Endothelial cell (in vitro differentiated cells): ENCODE data around the gene SGCG. TPM values are rescaled to one million over a fixed set of nuclear protein-coding genes. Genes with fewer than 3 reads are reported as not detected.
"Not testable (repeated sequence)": the region's sequence is repeated elsewhere in the genome, so short reads cannot be mapped to it uniquely, and the experiment has no call there.

Source experiments
- DNase-seq: peaks from one replicate; pipeline ENCODE4 v3.0.0; 2021; ENCODE audit warnings: low spot score
- H3K27ac Mint-ChIP-seq: one replicate; pipeline ENCODE4 v1.8.0; 2021; ENCODE audit warnings: mixed read lengths, inconsistent platforms; ENCODE audit not compliant: unreplicated experiment
- H3K27me3 Mint-ChIP-seq: one replicate; pipeline ENCODE4 v1.8.0; 2021; ENCODE audit warnings: mild to moderate bottlenecking, moderate library complexity, mixed read lengths, inconsistent platforms; ENCODE audit not compliant: unreplicated experiment
- H3K36me3 Mint-ChIP-seq: one replicate; pipeline ENCODE4 v1.8.0; 2021; ENCODE audit warnings: mild to moderate bottlenecking, low read depth, mixed read lengths, inconsistent platforms; ENCODE audit not compliant: unreplicated experiment
- H3K4me1 Mint-ChIP-seq: one replicate; pipeline ENCODE4 v1.8.0; 2021; ENCODE audit warnings: mild to moderate bottlenecking, mixed read lengths, inconsistent platforms; ENCODE audit not compliant: unreplicated experiment
- H3K4me3 Mint-ChIP-seq: one replicate; pipeline ENCODE4 v1.8.0; 2021; ENCODE audit warnings: mild to moderate bottlenecking, mixed read lengths, inconsistent platforms; ENCODE audit not compliant: unreplicated experiment
- H3K9me3 Mint-ChIP-seq: one replicate; pipeline ENCODE4 v1.8.0; 2021; ENCODE audit warnings: mixed read lengths, inconsistent platforms; ENCODE audit not compliant: unreplicated experiment
- CTCF ChIP-seq: fragments of 200-600 bp; sonication (generic); IDR thresholded peaks from one replicate; pipeline ENCODE4 v1.5.0; 2021; ENCODE audit warnings: antibody characterized with exemption; ENCODE audit not compliant: unreplicated experiment
- long read RNA-seq: library from polyadenylated mRNA; unstranded; transcript quantifications from one replicate; pipeline ENCODE4 v2.0.0, GENCODE V29; 2020; ENCODE audit not compliant: unreplicated experiment
- total RNA-seq: library from RNA; stranded (reverse); fragmentation: NEBNext Ultra II Directional; extraction: Animal tissue kit (Norgen Biotek cat#: 25700); gene quantifications from one replicate; pipeline ENCODE4 v1.2.1, GENCODE V29; 2021; ENCODE audit not compliant: unreplicated experiment

Gene SGCG
- total RNA-seq = 0.59 TPM
- long read RNA-seq, partial matches to known transcripts = 0 of 2 reads
- long read RNA-seq, other reads (novel, unspliced or antisense) = 2 of 2 reads

- H3K36me3 Mint-ChIP-seq = no peaks in the 10 kb centered on the region
- peaks cover 10% of the 10 kb centered on the region for H3K4me1 Mint-ChIP-seq
- no peaks in the 10 kb centered on the region for H3K9me3 Mint-ChIP-seq
- TF ChIP-seq CTCF = no peak
- H3K4me3 Mint-ChIP-seq = no peak within 1 kb of the TSS
- H3K27me3 Mint-ChIP-seq = peaks cover 3% of the 10 kb centered on the region
- DNase-seq = no peak
- H3K27ac Mint-ChIP-seq = no peak within 1 kb of the TSS
These were observed at the start of gene SGCG for GRCh38 chr13:23180711-23181110. Gene SGCG (plus strand): TSS chr13:23180979. CDS start chr13:23203695, 22,716 bp downstream.

- H3K36me3 Mint-ChIP-seq = no peaks in the 10 kb centered on the region
- TF ChIP-seq CTCF = no peak
- H3K27me3 Mint-ChIP-seq = no peaks in the 10 kb centered on the region
- H3K9me3 Mint-ChIP-seq = no peaks in the 10 kb centered on the region
- H3K27ac Mint-ChIP-seq = no peak overlapping the region
- no peak for DNase-seq
- H3K4me1 Mint-ChIP-seq = no peaks in the 10 kb centered on the region
- no peak overlapping the region for H3K4me3 Mint-ChIP-seq
These were observed 46.2 kb upstream of the SGCG start for GRCh38 chr13:23134542-23134941.

- Mint-ChIP-seq H3K27ac (no peak overlapping the region), H3K27me3 (peaks cover 2% of the 10 kb centered on the region), H3K36me3 (no peaks in the 10 kb centered on the region), H3K4me1 (no peaks in the 10 kb centered on the region), H3K4me3 (no peak overlapping the region), H3K9me3 (no peaks in the 10 kb centered on the region)
- no peak for DNase-seq
- no peak for TF ChIP-seq CTCF
These were observed 40.3 kb upstream of the SGCG start for GRCh38 chr13:23140492-23140891.

- Mint-ChIP-seq H3K9me3 (no peaks in the 10 kb centered on the region), H3K27me3 (peaks cover 2% of the 10 kb centered on the region), H3K4me1 (no peaks in the 10 kb centered on the region), H3K4me3 (no peak overlapping the region), H3K36me3 (no peaks in the 10 kb centered on the region), H3K27ac (no peak overlapping the region)
- TF ChIP-seq CTCF = no peak
- no peak for DNase-seq
These were observed 38.8 kb upstream of the SGCG start for GRCh38 chr13:23141964-23142363.

- DNase-seq, H3K4me1 Mint-ChIP-seq, H3K9me3 Mint-ChIP-seq, H3K27me3 Mint-ChIP-seq, H3K36me3 Mint-ChIP-seq, H3K4me3 Mint-ChIP-seq, H3K27ac Mint-ChIP-seq: not testable (repeated sequence)
These were observed 38.2 kb upstream of the SGCG start for GRCh38 chr13:23142607-23143006.
